H1 (cell line): ENCODE measurements around the gene MAP1LC3C. TPM values are rescaled to one million over a fixed set of nuclear protein-coding genes. Genes with fewer than 3 reads are reported as not detected.

Experiments
- CTCF ChIA-PET: fragments of 300-600 bp; sonication (Branson Sonifier 250); formaldehyde crosslinking; loops from one replicate; lab custom pipeline; 2021; ENCODE audit not compliant: partially characterized antibody; lab: Charles Lee
- POLR2A ChIA-PET: fragments of 300-600 bp; sonication (Branson Sonifier 250); formaldehyde crosslinking; loops from one replicate; lab custom pipeline; 2021; ENCODE audit warnings: inconsistent platforms; ENCODE audit not compliant: partially characterized antibody; lab: Charles Lee
- DNase-seq, 2 experiments: peaks; one replicate each; pipeline versions ENCODE4 v3.0.0 to v3.0.0-alpha.2; 2010 to 2022; ENCODE audit warnings: low spot score in 2 of 2, low read depth in 1 of 2, mixed read lengths in 1 of 2
- FAIRE-seq: peaks from 2 replicates; lab custom pipeline; 2011; peaks lifted over from hg19 to GRCh38; lab: Jason Lieb, UNC
- H2AFZ ChIP-seq: 2 replicates; pipeline ENCODE4 v1.8.1; 2012; ENCODE audit warnings: low read length, inconsistent platforms
- H2AK5ac ChIP-seq: 2 replicates; pipeline ENCODE4 v1.6.1; 2013; ENCODE audit warnings: low read depth, low read length
- H2BK120ac ChIP-seq: replicated peaks from 2 replicates; pipeline ENCODE3; 2013; ENCODE audit warnings: low read depth, low read length, inconsistent platforms
- H2BK12ac ChIP-seq: 2 replicates; pipeline ENCODE4 v1.6.1; 2013; ENCODE audit warnings: low read depth, low read length
- H2BK15ac ChIP-seq: 2 replicates; pipeline ENCODE4 v1.6.1; 2013; ENCODE audit warnings: low read length
- H2BK20ac ChIP-seq: 2 replicates; pipeline ENCODE4 v1.6.1; 2013; ENCODE audit warnings: low read length
- H2BK5ac ChIP-seq: 2 replicates; pipeline ENCODE4 v1.6.1; 2013; ENCODE audit warnings: low read depth, low read length
- H3K14ac ChIP-seq: 2 replicates; pipeline ENCODE4 v1.6.1; 2013; ENCODE audit warnings: inconsistent platforms; ENCODE audit not compliant: insufficient read length
- H3K18ac ChIP-seq: 2 replicates; pipeline ENCODE4 v1.6.1; 2013; ENCODE audit warnings: low read length; ENCODE audit errors: extremely low read depth
- H3K23ac ChIP-seq: 2 replicates; pipeline ENCODE4 v1.6.1; 2013; ENCODE audit warnings: inconsistent platforms; ENCODE audit not compliant: insufficient read length
- H3K23me2 ChIP-seq: 2 replicates; pipeline ENCODE4 v1.6.1; 2013; ENCODE audit warnings: low read depth, low read length
- H3K27ac ChIP-seq: 2 replicates; pipeline ENCODE4 v1.6.1; 2011; ENCODE audit warnings: low read depth, low read length, inconsistent platforms
- H3K27me3 ChIP-seq, 4 experiments: replicated peaks in 1 of 4; 1 replicate in 1 of 4; 2 replicates in 3 of 4; pipeline versions ENCODE4 v1.6.1 to v1.8.1; 2011 to 2013; ENCODE audit warnings: low read length in 3 of 4, mild to moderate bottlenecking in 3 of 4, inconsistent platforms in 2 of 4, mixed read lengths in 2 of 4, moderate library complexity in 1 of 4; ENCODE audit not compliant: control insufficient read depth in 3 of 4, insufficient read depth in 3 of 4; ENCODE audit errors: extremely low read depth in 1 of 4
- H3K36me3 ChIP-seq, 4 experiments: 2 replicates each; pipeline versions ENCODE4 v1.6.1 to v1.8.1; 2011 to 2013; ENCODE audit warnings: mild to moderate bottlenecking in 4 of 4, low read length in 3 of 4, moderate library complexity in 2 of 4, control low read depth in 1 of 4, inconsistent platforms in 1 of 4; ENCODE audit not compliant: insufficient read depth in 4 of 4, control insufficient read depth in 2 of 4
- H3K4ac ChIP-seq: replicated peaks from 2 replicates; pipeline ENCODE3; 2013; ENCODE audit warnings: low read length, low read depth, mixed read lengths, inconsistent platforms; ENCODE audit not compliant: insufficient read length
- H3K4me1 ChIP-seq, 4 experiments: replicated peaks in 1 of 4; 1 replicate in 1 of 4; 2 replicates in 3 of 4; pipeline versions ENCODE4 v1.6.1 to v1.8.1; 2011 to 2013; ENCODE audit warnings: low read length in 3 of 4, inconsistent platforms in 2 of 4, mixed read lengths in 1 of 4; ENCODE audit not compliant: insufficient read depth in 4 of 4, control insufficient read depth in 3 of 4
- H3K4me2 ChIP-seq, 2 experiments: 2 replicates each; pipeline versions ENCODE4 v1.6.1 to v1.8.1; 2011 to 2013; ENCODE audit warnings: low read depth in 2 of 2, low read length in 2 of 2, control low read depth in 1 of 2, inconsistent platforms in 1 of 2, mild to moderate bottlenecking in 1 of 2; ENCODE audit not compliant: insufficient read depth in 1 of 2
- H3K4me3 ChIP-seq, 4 experiments: fragments of 200-600, 300-600 bp in 1 of 4; sonication (generic), shearing (Covaris generic), sonication (Bioruptor Twin) in 1 of 4; 2 replicates each; pipeline versions ENCODE4 v1.5.1 to v1.8.1; 2011 to 2016; ENCODE audit warnings: low read length in 4 of 4, low read depth in 3 of 4, control low read depth in 2 of 4, inconsistent platforms in 2 of 4, mild to moderate bottlenecking in 2 of 4, mixed read lengths in 1 of 4, moderate library complexity in 1 of 4; ENCODE audit not compliant: insufficient read depth in 2 of 4; ENCODE audit errors: extremely low read depth in 1 of 4
- H3K56ac ChIP-seq: replicated peaks from 2 replicates; pipeline ENCODE3; 2013; ENCODE audit warnings: low read depth, mild to moderate bottlenecking, mixed read lengths, low read length, inconsistent platforms; ENCODE audit not compliant: insufficient read length
- H3K79me1 ChIP-seq: 2 replicates; pipeline ENCODE4 v1.6.1; 2013; ENCODE audit warnings: low read depth, low read length, control low read depth
- H3K79me2 ChIP-seq, 2 experiments: 2 replicates each; pipeline versions ENCODE4 v1.6.1 to v1.8.1; 2012 to 2013; ENCODE audit warnings: low read length in 2 of 2, mild to moderate bottlenecking in 2 of 2, inconsistent platforms in 1 of 2; ENCODE audit not compliant: insufficient read depth in 2 of 2, control insufficient read depth in 1 of 2
- H3K9ac ChIP-seq, 4 experiments: replicated peaks in 1 of 4; 1 replicate in 1 of 4; 2 replicates in 3 of 4; pipeline versions ENCODE4 v1.6.1 to v1.8.1; 2011 to 2013; ENCODE audit warnings: low read depth in 3 of 4, low read length in 3 of 4, control low read depth in 2 of 4, mild to moderate bottlenecking in 2 of 4, moderate library complexity in 2 of 4, inconsistent platforms in 1 of 4; ENCODE audit errors: extremely low read depth in 1 of 4
- H3K9me3 ChIP-seq, 2 experiments: 2 replicates each; pipeline versions ENCODE4 v1.6.1 to v1.8.1; 2012 to 2013; ENCODE audit warnings: mild to moderate bottlenecking in 2 of 2, moderate library complexity in 2 of 2, control low read depth in 1 of 2, inconsistent platforms in 1 of 2, low read depth in 1 of 2, low read length in 1 of 2, mixed read lengths in 1 of 2; ENCODE audit not compliant: insufficient read depth in 2 of 2
- H4K20me1 ChIP-seq, 2 experiments: replicated peaks in 1 of 2; 2 replicates each; pipeline versions ENCODE3 to v1.8.1; 2011 to 2013; ENCODE audit warnings: inconsistent platforms in 2 of 2, low read length in 2 of 2, mild to moderate bottlenecking in 1 of 2; ENCODE audit not compliant: insufficient read depth in 2 of 2, control insufficient read depth in 1 of 2
- H4K5ac ChIP-seq: 2 replicates; pipeline ENCODE4 v1.6.1; 2013; ENCODE audit warnings: low read length, low read depth, mixed read lengths, inconsistent platforms; ENCODE audit not compliant: insufficient read length
- H4K8ac ChIP-seq: 2 replicates; pipeline ENCODE4 v1.8.0; 2013; ENCODE audit warnings: mild to moderate bottlenecking, moderate library complexity, low read length, inconsistent platforms; ENCODE audit not compliant: insufficient read depth; ENCODE audit errors: extremely low read depth
- H4K91ac ChIP-seq: replicated peaks from 2 replicates; pipeline ENCODE3; 2013; ENCODE audit warnings: low read length, mixed read lengths, inconsistent platforms; ENCODE audit not compliant: insufficient read length
- CHD1 ChIP-seq: IDR thresholded peaks from 2 replicates; pipeline ENCODE4 v1.6.1; 2012; ENCODE audit warnings: low read depth, low read length, improper control_type of control experiment
- RAD21 ChIP-seq, 2 experiments: IDR thresholded peaks in 1 of 2; conservative IDR thresholded peaks in 1 of 2; 2 replicates each; pipeline ENCODE4 v1.6.1; 2011; ENCODE audit warnings: low read depth in 2 of 2, low read length in 2 of 2, improper control_type of control experiment in 1 of 2, inconsistent platforms in 1 of 2, mild to moderate bottlenecking in 1 of 2, moderate library complexity in 1 of 2
- RNF2 ChIP-seq: fragments of 200-900, 300-1000 bp; sonication (generic); IDR thresholded peaks from 2 replicates; pipeline ENCODE4 v1.7.1; 2016; ENCODE audit warnings: borderline replicate concordance, low read depth, mild to moderate bottlenecking, antibody characterized with exemption, low read length; ENCODE audit not compliant: poor library complexity, severe bottlenecking; ENCODE audit errors: missing control alignments
- WGBS, 2 experiments: shearing (Covaris generic) in 1 of 2; methylation state at CpG; one replicate each; pipeline versions ENCODE4 v1.1.6 to v1.1.7; 2013 to 2015; ENCODE audit warnings: low lambda C conversion rate in 2 of 2, mixed read lengths in 2 of 2, inconsistent platforms in 1 of 2, low coverage in 1 of 2, missing lambda C conversion rate in 1 of 2; ENCODE audit not compliant: insufficient replicate concordance in 2 of 2, insufficient coverage in 1 of 2, insufficient read length in 1 of 2; ENCODE audit errors: extremely low coverage in 1 of 2, missing lambda C conversion rate in 1 of 2; 5-methylcytosine and 5-hydroxymethylcytosine counted together
- polyA plus RNA-seq, 7 experiments: library from polyadenylated mRNA; depleted of rRNA in 3 of 7; stranded (reverse) in 5 of 7; unstranded in 2 of 7; fragments of >200 nt in 5 of 7; fragments of 200-250 nt in 2 of 7; gene quantifications; 1 replicate in 5 of 7; 2 replicates in 1 of 7; 4 replicates in 1 of 7; pipeline versions ENCODE4 v1.2.1 to v1.2.3, GENCODE V29; 2011 to 2013; ENCODE audit warnings: missing spikeins in 2 of 7, mixed read lengths in 2 of 7
- total RNA-seq: library from RNA; stranded (reverse); fragmentation: NEBNext Ultra II Directional; extraction: Animal tissue kit (Norgen Biotek cat#: 25700); gene quantifications from 2 replicates; pipeline ENCODE4 v1.2.1, GENCODE V29; 2021
- TF ChIP-seq, protein P1 (sequence below), 3 experiments: IDR thresholded peaks; 1 replicate in 2 of 3; 2 replicates in 1 of 3; pipeline versions ENCODE4 v1.5.1 to v1.6.1; 2011; ENCODE audit warnings: low read length in 3 of 3, mild to moderate bottlenecking in 3 of 3, inconsistent platforms in 2 of 3, low read depth in 1 of 3, moderate library complexity in 1 of 3; ENCODE audit not compliant: insufficient read depth in 1 of 3; ENCODE audit errors: control extremely low read depth in 1 of 3

Gene MAP1LC3C
- total and polyA plus RNA-seq, 2 of the 8 experiments (the other 6 are each of a cell fraction or from before 2014, with no cell fraction given), result 1.7 to 3.2 TPM

DNA sequence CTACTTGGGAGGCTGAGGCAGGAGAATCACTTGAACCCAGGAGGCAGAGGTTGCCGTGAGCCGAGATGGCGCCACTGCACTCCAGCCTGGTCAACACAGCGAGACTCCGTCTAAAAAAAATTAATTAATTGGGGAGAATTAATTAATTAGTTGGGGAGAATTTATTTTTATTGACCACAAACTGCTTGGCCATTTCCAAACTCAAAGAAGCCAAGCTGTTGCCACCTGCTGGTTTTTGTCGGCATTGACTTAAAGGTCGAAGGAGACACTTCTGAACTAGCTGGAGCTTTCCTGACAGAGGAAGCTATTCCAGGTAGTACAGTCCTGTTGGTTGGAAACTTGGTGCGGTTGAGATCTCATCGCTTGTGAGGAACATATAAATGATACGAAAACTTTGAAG is 13.1 kb downstream of the MAP1LC3C start:
- H3K23me2 ChIP-seq, result no peaks in the 10 kb centered on the region
- H3K9me3 ChIP-seq, result no peaks in the 10 kb centered on the region
- H4K20me1 ChIP-seq, result no peaks in the 10 kb centered on the region
- H2BK12ac ChIP-seq, result no peak overlapping the region
- H4K91ac ChIP-seq, result no peak overlapping the region
- H2BK120ac ChIP-seq, result no peak overlapping the region
- no peaks in the 10 kb centered on the region for H3K36me3 ChIP-seq
- H3K4me2 ChIP-seq, result no peak overlapping the region
- no peak overlapping the region for H2BK20ac ChIP-seq
- CTCF ChIA-PET, result interaction anchor here (0.7 to 5.9 kb wide), 33 partner anchors 9 to 439 kb away, joined by 3 to 71 read pairs (median 5); partner anchors contain the start of genes BECN2 and MAP1LC3C
- no peak overlapping the region for H3K14ac ChIP-seq
- no peaks in the 10 kb centered on the region for H3K4me1 ChIP-seq
- no peak overlapping the region for H3K18ac ChIP-seq
- no peak overlapping the region for H3K4ac ChIP-seq
- H3K56ac ChIP-seq, result no peak overlapping the region
- H2BK15ac ChIP-seq, result no peak overlapping the region
- H3K23ac ChIP-seq, result no peak overlapping the region
- no peak overlapping the region for H4K5ac ChIP-seq
- WGBS, 2 experiments, result 83% methylated on average over 10 of the region's 10 CpGs; no CpG with 5 or more reads in 1 of the 2 experiments
- H3K4me3 ChIP-seq, result no peak overlapping the region
- no peak overlapping the region for H3K27ac ChIP-seq
- H2AFZ ChIP-seq, result no peak overlapping the region
- DNase-seq, result peak in 1 of 2 experiments; percentile 68
- no peak overlapping the region for H2BK5ac ChIP-seq
- POLR2A ChIA-PET, result interaction anchor here (0.8 kb wide), 1 partner anchor 90 kb away, joined by 4 read pairs; no protein-coding TSS in a partner anchor
- no peaks in the 10 kb centered on the region for H3K79me2 ChIP-seq
- TF ChIP-seq, protein P1, sequence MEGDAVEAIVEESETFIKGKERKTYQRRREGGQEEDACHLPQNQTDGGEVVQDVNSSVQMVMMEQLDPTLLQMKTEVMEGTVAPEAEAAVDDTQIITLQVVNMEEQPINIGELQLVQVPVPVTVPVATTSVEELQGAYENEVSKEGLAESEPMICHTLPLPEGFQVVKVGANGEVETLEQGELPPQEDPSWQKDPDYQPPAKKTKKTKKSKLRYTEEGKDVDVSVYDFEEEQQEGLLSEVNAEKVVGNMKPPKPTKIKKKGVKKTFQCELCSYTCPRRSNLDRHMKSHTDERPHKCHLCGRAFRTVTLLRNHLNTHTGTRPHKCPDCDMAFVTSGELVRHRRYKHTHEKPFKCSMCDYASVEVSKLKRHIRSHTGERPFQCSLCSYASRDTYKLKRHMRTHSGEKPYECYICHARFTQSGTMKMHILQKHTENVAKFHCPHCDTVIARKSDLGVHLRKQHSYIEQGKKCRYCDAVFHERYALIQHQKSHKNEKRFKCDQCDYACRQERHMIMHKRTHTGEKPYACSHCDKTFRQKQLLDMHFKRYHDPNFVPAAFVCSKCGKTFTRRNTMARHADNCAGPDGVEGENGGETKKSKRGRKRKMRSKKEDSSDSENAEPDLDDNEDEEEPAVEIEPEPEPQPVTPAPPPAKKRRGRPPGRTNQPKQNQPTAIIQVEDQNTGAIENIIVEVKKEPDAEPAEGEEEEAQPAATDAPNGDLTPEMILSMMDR (IDR thresholded peaks at IDR 0.05; ENCODE audit: control extremely low read depth in 1 of 3, insufficient read depth in 1 of 3, low read depth in 1 of 3, low read length in 3 of 3), result peak in 2 of 3 experiments; percentile 55 to 61; a peak in 3 of 4 replicates
- TF ChIP-seq RNF2, result no peak
- peak; percentile 50 to 62 for TF ChIP-seq RAD21 (IDR thresholded peaks at IDR 0.05 in 1 of 2, conservative IDR thresholded peaks at IDR 0.05 in 1 of 2; ENCODE audit: low read depth in 2 of 2, low read length in 2 of 2)
- no peak for TF ChIP-seq CHD1
- H3K27me3 ChIP-seq, result no peaks in the 10 kb centered on the region
- no peak overlapping the region for H4K8ac ChIP-seq
- no peak overlapping the region for H3K9ac ChIP-seq
- no peak overlapping the region for H2AK5ac ChIP-seq
- no peak for FAIRE-seq
- H3K79me1 ChIP-seq, result no peaks in the 10 kb centered on the region
